SJSA1 (cell line): ENCODE measurements around the gene LRP2. TPM values are rescaled to one million over a fixed set of nuclear protein-coding genes. Genes with fewer than 3 reads are reported as not detected.

ENCODE experiments used
- DNase-seq, 2 experiments: peaks; one replicate each; pipeline ENCODE4 v3.0.0-alpha.2; 2015 to 2020; ENCODE audit warnings: low spot score in 2 of 2, low read depth in 1 of 2
- H3K27ac ChIP-seq: fragments of 250-450 bp; sonication (Bioruptor Pico); 2 replicates; pipeline ENCODE4 v1.5.1; 2020; ENCODE audit warnings: mild to moderate bottlenecking, moderate library complexity
- H3K27me3 ChIP-seq: fragments of 250-450 bp; sonication (Bioruptor Pico); replicated peaks from 2 replicates; pipeline ENCODE4 v1.5.1; 2020; ENCODE audit warnings: mild to moderate bottlenecking, moderate library complexity
- H3K36me3 ChIP-seq: fragments of 250-450 bp; sonication (Bioruptor Pico); 2 replicates; pipeline ENCODE4 v1.5.1; 2020; ENCODE audit warnings: mild to moderate bottlenecking
- H3K4me1 ChIP-seq: fragments of 250-450 bp; sonication (Bioruptor Pico); replicated peaks from 2 replicates; pipeline ENCODE4 v1.6.1; 2021; ENCODE audit warnings: mild to moderate bottlenecking
- H3K4me3 ChIP-seq: fragments of 250-450 bp; sonication (Bioruptor Pico); 2 replicates; pipeline ENCODE4 v1.5.1; 2020; ENCODE audit warnings: mild to moderate bottlenecking
- H3K9me3 ChIP-seq: fragments of 250-450 bp; sonication (Bioruptor Pico); replicated peaks from 2 replicates; pipeline ENCODE4 v1.5.1; 2020; ENCODE audit warnings: mild to moderate bottlenecking
- total RNA-seq: library from RNA; depleted of rRNA; stranded (reverse); fragments of >200 nt; shearing (Covaris generic); gene quantifications from 2 replicates; pipeline ENCODE4 v1.2.3, GENCODE V29; 2014

The LRP2 gene
- total RNA-seq, 1 experiment from 2014 or later, result 0.11 TPM

- Histone ChIP-seq H3K27me3 (no peaks in the 10 kb centered on the region; the same call in 1 of the 2 replicates), H3K4me1 (no peaks in the 10 kb centered on the region), H3K27ac (no peak overlapping the region), H3K4me3 (no peak overlapping the region), H3K36me3 (no peaks in the 10 kb centered on the region), H3K9me3 (no peaks in the 10 kb centered on the region)
- DNase-seq, result no peak
Observed at GRCh38 chr2:169303579-169304305, 58.6 kb downstream of the LRP2 start.

GRCh38 chr2:169302364-169302763, 60.0 kb downstream of the LRP2 start:
- H3K27ac ChIP-seq, result no peak overlapping the region
- no peaks in the 10 kb centered on the region for H3K9me3 ChIP-seq
- no peaks in the 10 kb centered on the region; the same call in 1 of the 2 replicates for H3K27me3 ChIP-seq
- DNase-seq, result no peak
- H3K36me3 ChIP-seq, result no peaks in the 10 kb centered on the region
- H3K4me1 ChIP-seq, result no peaks in the 10 kb centered on the region
- no peak overlapping the region for H3K4me3 ChIP-seq

GRCh38 chr2:169301596-169302335, 60.6 kb downstream of the LRP2 start:
- Histone ChIP-seq H3K27ac (no peak overlapping the region), H3K4me1 (no peaks in the 10 kb centered on the region), H3K4me3 (no peak overlapping the region), H3K36me3 (no peaks in the 10 kb centered on the region), H3K27me3 (no peaks in the 10 kb centered on the region; the same call in 1 of the 2 replicates), H3K9me3 (no peaks in the 10 kb centered on the region)
- no peak for DNase-seq

- Histone ChIP-seq H3K4me3 (no peak overlapping the region), H3K27me3 (no peaks in the 10 kb centered on the region; the same call in 1 of the 2 replicates), H3K36me3 (no peaks in the 10 kb centered on the region), H3K9me3 (no peaks in the 10 kb centered on the region), H3K27ac (no peak overlapping the region), H3K4me1 (no peaks in the 10 kb centered on the region)
- DNase-seq, result no peak
Observed at GRCh38 chr2:169300636-169301530, 61.5 kb downstream of the LRP2 start.

GRCh38 chr2:169298007-169298406, 64.3 kb downstream of the LRP2 start:
- H3K4me1 ChIP-seq, result no peaks in the 10 kb centered on the region
- DNase-seq, result no peak

GRCh38 chr2:169294001-169294675, 68.2 kb downstream of the LRP2 start:
- no peaks in the 10 kb centered on the region for H3K4me1 ChIP-seq
- H3K4me3 ChIP-seq, result no peak overlapping the region
- H3K9me3 ChIP-seq, result no peaks in the 10 kb centered on the region
- no peaks in the 10 kb centered on the region for H3K27me3 ChIP-seq
- no peaks in the 10 kb centered on the region for H3K36me3 ChIP-seq
- H3K27ac ChIP-seq, result no peak overlapping the region
- no peak for DNase-seq

More at GRCh38 chr2:169298007-169298406, 64.3 kb downstream of the LRP2 start:
- Histone ChIP-seq H3K9me3 (no peaks in the 10 kb centered on the region), H3K4me3 (no peak overlapping the region), H3K36me3 (no peaks in the 10 kb centered on the region), H3K27ac (no peak overlapping the region), H3K27me3 (no peaks in the 10 kb centered on the region)

- Histone ChIP-seq H3K27ac (no peak overlapping the region), H3K9me3 (no peaks in the 10 kb centered on the region), H3K27me3 (no peaks in the 10 kb centered on the region), H3K4me3 (no peak overlapping the region), H3K4me1 (no peaks in the 10 kb centered on the region), H3K36me3 (no peaks in the 10 kb centered on the region)
- DNase-seq, result no peak
Observed at GRCh38 chr2:169291517-169291916, 70.8 kb downstream of the LRP2 start.

- Histone ChIP-seq H3K27ac (no peak overlapping the region), H3K9me3 (no peaks in the 10 kb centered on the region), H3K27me3 (no peaks in the 10 kb centered on the region), H3K36me3 (no peaks in the 10 kb centered on the region), H3K4me3 (no peak overlapping the region), H3K4me1 (no peaks in the 10 kb centered on the region)
- no peak for DNase-seq
Observed at GRCh38 chr2:169290433-169290832, 71.9 kb downstream of the LRP2 start.

- Histone ChIP-seq H3K4me3 (no peak overlapping the region), H3K4me1 (no peaks in the 10 kb centered on the region), H3K27ac (no peak overlapping the region), H3K9me3 (no peaks in the 10 kb centered on the region), H3K27me3 (no peaks in the 10 kb centered on the region), H3K36me3 (no peaks in the 10 kb centered on the region)
- DNase-seq, result no peak
Observed at GRCh38 chr2:169287666-169288065, 74.7 kb downstream of the LRP2 start.

- no peaks in the 10 kb centered on the region for H3K36me3 ChIP-seq
- no peaks in the 10 kb centered on the region for H3K9me3 ChIP-seq
- DNase-seq, result no peak
- no peak overlapping the region for H3K27ac ChIP-seq
- no peaks in the 10 kb centered on the region for H3K27me3 ChIP-seq
- H3K4me1 ChIP-seq, result no peaks in the 10 kb centered on the region
- no peak overlapping the region for H3K4me3 ChIP-seq
Observed at GRCh38 chr2:169286624-169287231, 75.6 kb downstream of the LRP2 start.

- Histone ChIP-seq H3K36me3 (no peaks in the 10 kb centered on the region), H3K27me3 (no peaks in the 10 kb centered on the region), H3K4me3 (no peak overlapping the region), H3K4me1 (no peaks in the 10 kb centered on the region), H3K27ac (no peak overlapping the region), H3K9me3 (no peaks in the 10 kb centered on the region)
- no peak for DNase-seq
Observed at GRCh38 chr2:169285531-169286235, 76.7 kb downstream of the LRP2 start.

- H3K27me3 ChIP-seq, result no peaks in the 10 kb centered on the region; the same call in 1 of the 2 replicates
- H3K4me3 ChIP-seq, result no peak overlapping the region
- DNase-seq, result no peak
- H3K27ac ChIP-seq, result no peak overlapping the region
- H3K9me3 ChIP-seq, result no peaks in the 10 kb centered on the region
- no peaks in the 10 kb centered on the region for H3K36me3 ChIP-seq
- no peaks in the 10 kb centered on the region for H3K4me1 ChIP-seq
Observed at GRCh38 chr2:169280502-169280901, 81.8 kb downstream of the LRP2 start.
